PC-3 (cell line): ENCODE measurements around the gene RNLS. TPM values are rescaled to one million over a fixed set of nuclear protein-coding genes. Genes with fewer than 3 reads are reported as not detected.
A peak's percentile ranks its signal among the peaks of the same experiment; 100 is the strongest.

ENCODE experiments used
- ATAC-seq: fragments of 200-7000 bp; cut with Tn5 transposase; 2 replicates; pipeline ENCODE4 v1.9.1; 2020; ENCODE audit warnings: mild to moderate bottlenecking, moderate library complexity
- Bru-seq: library from RNA; stranded (reverse); fragments of 400-500 nt; gene quantifications from one replicate; lab custom pipeline; 2021; lab: Mats Ljungman, UMichigan
- BruChase-seq, 2 experiments: library from RNA; stranded (reverse); fragments of 400-500 nt; gene quantifications; one replicate each; lab custom pipeline; 2021; lab: Mats Ljungman, UMichigan
- BruUV-seq: library from RNA; stranded (reverse); fragments of 400-500 nt; replicated peaks from 2 replicates; lab custom pipeline; 2021; lab: Mats Ljungman, UMichigan
- CTCF ChIA-PET: fragments of 300-600 bp; sonication (Branson Sonifier 250); formaldehyde crosslinking; loops from one replicate; lab custom pipeline; 2022; ENCODE audit warnings: antibody characterized with exemption; lab: Charles Lee
- POLR2A ChIA-PET: fragments of 300-600 bp; sonication (Branson Sonifier 250); formaldehyde crosslinking; loops from one replicate; lab custom pipeline; 2022; ENCODE audit warnings: antibody characterized with exemption; ENCODE audit not compliant: unreplicated experiment; lab: Charles Lee
- DNase-seq: peaks from one replicate; pipeline ENCODE4 v3.0.0-alpha.2; 2015
- H2AFZ ChIP-seq: fragments of 300-600 bp; sonication (generic); 2 replicates; pipeline ENCODE4 v1.6.0; 2016; ENCODE audit warnings: antibody characterized with exemption, low read length
- H3F3A ChIP-seq: fragments of 300-600 bp; sonication (generic); one replicate; pipeline ENCODE4 v1.6.0; 2017; ENCODE audit warnings: antibody characterized with exemption, low read length, control low read depth, mild to moderate bottlenecking; ENCODE audit not compliant: unreplicated experiment
- H3K27ac ChIP-seq: fragments of 300-600 bp; sonication (generic); 2 replicates; pipeline ENCODE4 v1.5.1; 2016; ENCODE audit warnings: mild to moderate bottlenecking, low read length
- H3K27me3 ChIP-seq: fragments of 300-600 bp; sonication (generic); 2 replicates; pipeline ENCODE4 v1.6.1; 2016; ENCODE audit warnings: low read length, mixed read lengths
- H3K36me3 ChIP-seq: fragments of 300-600 bp; sonication (generic); 2 replicates; pipeline ENCODE4 v1.6.1; 2016; ENCODE audit warnings: low read depth, mixed run types, low read length, mixed read lengths
- H3K4me1 ChIP-seq: fragments of 300-600 bp; sonication (generic); 2 replicates; pipeline ENCODE4 v1.5.1; 2016; ENCODE audit warnings: low read length; ENCODE audit not compliant: insufficient read depth
- H3K4me2 ChIP-seq: fragments of 300-600 bp; sonication (generic); 2 replicates; pipeline ENCODE4 v1.6.0; 2016; ENCODE audit warnings: low read length
- H3K4me3 ChIP-seq: fragments of 300-600 bp; sonication (generic); 2 replicates; pipeline ENCODE4 v1.5.1; 2016; ENCODE audit warnings: mild to moderate bottlenecking, low read length, mixed read lengths
- H3K79me2 ChIP-seq: fragments of 300-600 bp; sonication (generic); 2 replicates; pipeline ENCODE4 v1.6.1; 2017; ENCODE audit warnings: low read length, mixed read lengths
- H3K9ac ChIP-seq: fragments of 300-600 bp; sonication (generic); 2 replicates; pipeline ENCODE4 v1.6.0; 2016; ENCODE audit warnings: mild to moderate bottlenecking, low read length
- H3K9me2 ChIP-seq: fragments of 300-600 bp; sonication (generic); replicated peaks from 2 replicates; pipeline ENCODE4 v1.6.1; 2016; ENCODE audit warnings: mixed run types, low read length, mixed read lengths
- H3K9me3 ChIP-seq: fragments of 300-600 bp; sonication (generic); 2 replicates; pipeline ENCODE4 v1.6.1; 2016; ENCODE audit warnings: low read length, mixed read lengths
- H4K20me1 ChIP-seq: fragments of 300-600 bp; sonication (generic); 2 replicates; pipeline ENCODE4 v1.6.1; 2016; ENCODE audit warnings: low read length, mixed read lengths
- CTCF ChIP-seq: fragments of 300-600 bp; sonication (generic); conservative IDR thresholded peaks from 2 replicates; pipeline ENCODE4 v1.5.1; 2017; ENCODE audit warnings: antibody characterized with exemption, low read depth, mild to moderate bottlenecking, low read length
- EZH2 ChIP-seq: fragments of 300-600 bp; sonication (generic); IDR thresholded peaks from one replicate; pipeline ENCODE4 v1.6.1; 2017; ENCODE audit warnings: antibody characterized with exemption, mild to moderate bottlenecking, low read length; ENCODE audit not compliant: unreplicated experiment
- EZH2phosphoT487 ChIP-seq: fragments of 300-600 bp; sonication (generic); IDR thresholded peaks from 2 replicates; pipeline ENCODE4 v1.6.1; 2018; ENCODE audit warnings: mild to moderate bottlenecking, antibody characterized with exemption, low read length, borderline replicate concordance
- intact Hi-C: fragments of 100-400 bp; cut with micrococcal nuclease; formaldehyde crosslinking; loops from 2 replicates; pipeline ENCODE4 v1.9.0; 2023
- long read RNA-seq: library from polyadenylated mRNA; unstranded; transcript quantifications from one replicate; pipeline ENCODE4 v2.0.0, GENCODE V29; 2021; ENCODE audit not compliant: unreplicated experiment
- total RNA-seq: library from RNA; depleted of rRNA; stranded (reverse); fragments of >200 nt; gene quantifications from 2 replicates; pipeline ENCODE4 v1.2.3, GENCODE V29; 2014; rRNA removed

RNLS gene
- total RNA-seq (not detected in 2 replicates), Bru-seq, nascent RNA (percentile 0 among the genes with signal in this experiment), BruChase-seq, experiment 1, labeled RNA remaining after a 6-hour chase (not detected), BruChase-seq, experiment 2, labeled RNA remaining after a 2-hour chase (not detected)
- long read RNA-seq = 0 reads

GRCh38 chr10:88582806-88583583 lies at the start of gene RNLS:
Gene RNLS, minus strand, starts transcription at chr10:88583318.
- H3K27ac ChIP-seq = no peak within 1 kb of the TSS
- H3K9me3 ChIP-seq = no peaks in the 10 kb centered on the region
- no peak for TF ChIP-seq EZH2
- TF ChIP-seq CTCF = no peak
- TF ChIP-seq EZH2phosphoT487 = no peak
- no peak within 1 kb of the TSS for H3K4me2 ChIP-seq
- H3K27me3 ChIP-seq = no peaks in the 10 kb centered on the region
- DNase-seq = no peak
- intact Hi-C loops = no loop called here
- H3F3A ChIP-seq = no peaks in the 10 kb centered on the region
- BruUV-seq = no TSS peak
- H3K79me2 ChIP-seq = no peaks in the 10 kb centered on the region
- H2AFZ ChIP-seq = no peak within 1 kb of the TSS
- no peaks in the 10 kb centered on the region for H4K20me1 ChIP-seq
- no peaks in the 10 kb centered on the region for H3K9me2 ChIP-seq
- no peaks in the 10 kb centered on the region for H3K36me3 ChIP-seq
- ATAC-seq = no peak
- H3K4me1 ChIP-seq = no peaks in the 10 kb centered on the region
- CTCF ChIA-PET = no interaction called here
- no peak within 1 kb of the TSS for H3K4me3 ChIP-seq
- H3K9ac ChIP-seq = no peak within 1 kb of the TSS
- POLR2A ChIA-PET = no interaction called here

GRCh38 chr10:88624840-88625239 lies 41.7 kb upstream of the RNLS start:
- POLR2A ChIA-PET = no interaction called here
- ATAC-seq = no peak
- DNase-seq = no peak

More at GRCh38 chr10:88624840-88625239, 41.7 kb upstream of the RNLS start:
- H3K36me3 ChIP-seq = no peaks in the 10 kb centered on the region
- no peak overlapping the region for H3K9ac ChIP-seq
- CTCF ChIA-PET = no interaction called here
- no TSS peak for BruUV-seq
- H2AFZ ChIP-seq = no peak overlapping the region
- no peaks in the 10 kb centered on the region for H3F3A ChIP-seq
- H3K9me3 ChIP-seq = no peaks in the 10 kb centered on the region
- H3K9me2 ChIP-seq = no peaks in the 10 kb centered on the region
- intact Hi-C loops = no loop called here
- no peaks in the 10 kb centered on the region for H3K79me2 ChIP-seq
- no peaks in the 10 kb centered on the region for H4K20me1 ChIP-seq
- H3K4me2 ChIP-seq = no peak overlapping the region
- no peaks in the 10 kb centered on the region for H3K27me3 ChIP-seq
- no peaks in the 10 kb centered on the region for H3K4me1 ChIP-seq
- no peak overlapping the region for H3K27ac ChIP-seq
- no peak overlapping the region for H3K4me3 ChIP-seq
- TF ChIP-seq EZH2 (no peak), CTCF (no peak), EZH2phosphoT487 (no peak)
